Suprapubic skin (tissue), 3 donors: ENCODE data around the gene STPG4.

Experiments
- CTCF ChIP-seq, 2 donors: fragments of 200-600 bp in 1 of 2; fragments of 450-650 bp in 1 of 2; sonication (generic) in 1 of 2; IDR thresholded peaks; one replicate each; pipeline ENCODE4 v1.5.1; 2016 to 2019; ENCODE audit warnings: antibody characterized with exemption in 2 of 2, mild to moderate bottlenecking in 1 of 2, moderate library complexity in 1 of 2
- EP300 ChIP-seq: sonication (generic); formaldehyde crosslinking; IDR thresholded peaks from one replicate; pipeline ENCODE4 v1.6.1; 2017; ENCODE audit warnings: antibody characterized with exemption

GRCh38 chr2:47161475-47161874, 6.4 kb upstream of the STPG4 start:
- TF ChIP-seq CTCF (IDR thresholded peaks at IDR 0.05) (no peak), EP300 (no peak)
